Uterus (tissue), 4 donors: ENCODE data around the gene AKAP17A. TPM values are rescaled to one million over a fixed set of nuclear protein-coding genes. Genes with fewer than 3 reads are reported as not detected.
"Not testable (repeated sequence)": the region's sequence is repeated elsewhere in the genome, so short reads cannot be mapped to it uniquely, and the experiment has no call there.

ENCODE experiments used
- DNase-seq, 2 donors: peaks; one replicate each; pipeline ENCODE4 v3.0.0-alpha.2; 2019 to 2020
- H3K27ac ChIP-seq, 2 donors: fragments of 200-600 bp; sonication (generic); 1 replicate in 1 of 2; 2 replicates in 1 of 2; pipeline ENCODE4 v1.5.1; 2016 to 2018
- H3K27me3 ChIP-seq, 2 donors: fragments of 200-600 bp; sonication (generic); one replicate each; pipeline ENCODE4 v1.5.1; 2018 to 2019; ENCODE audit warnings: control low read depth in 1 of 2
- H3K36me3 ChIP-seq, 2 donors: fragments of 200-600 bp; sonication (generic); one replicate each; pipeline ENCODE4 v1.5.1; 2019; ENCODE audit warnings: control low read depth in 1 of 2
- H3K4me1 ChIP-seq, 2 donors: fragments of 200-600 bp; sonication (generic); one replicate each; pipeline ENCODE4 v1.5.1; 2018 to 2019; ENCODE audit warnings: control low read depth in 1 of 2
- H3K4me3 ChIP-seq, 2 donors: fragments of 200-600 bp; sonication (generic); 1 replicate in 1 of 2; 2 replicates in 1 of 2; pipeline ENCODE4 v1.5.1; 2018 to 2019; ENCODE audit warnings: mild to moderate bottlenecking in 1 of 2
- H3K9me3 ChIP-seq, 2 donors: fragments of 200-600 bp; sonication (generic); one replicate each; pipeline ENCODE4 v1.5.1; 2019; ENCODE audit warnings: control low read depth in 1 of 2
- CTCF ChIP-seq, 4 experiments: fragments of 200-600 bp in 2 of 4; fragments of 450-650 bp in 2 of 4; sonication (generic) in 2 of 4; IDR thresholded peaks; one replicate each; pipeline ENCODE4 v1.5.1; 2016 to 2019; ENCODE audit warnings: antibody characterized with exemption in 4 of 4, mild to moderate bottlenecking in 2 of 4, moderate library complexity in 1 of 4
- POLR2A ChIP-seq, 2 donors: fragments of 450-650 bp; IDR thresholded peaks; one replicate each; pipeline ENCODE4 v1.6.1; 2016; ENCODE audit warnings: antibody characterized with exemption in 2 of 2, mild to moderate bottlenecking in 1 of 2, moderate library complexity in 1 of 2
- intact Hi-C: fragments of 100-400 bp; cut with DNase I; formaldehyde crosslinking; loops from one replicate; pipeline ENCODE4 v1.15.1; 2023; ENCODE audit warnings: low total_unique reads
- total RNA-seq, 4 donors: library from RNA; depleted of rRNA in 3 of 4; stranded (reverse); fragments of >200 nt in 3 of 4; gene quantifications; one replicate each; pipeline versions ENCODE4 v1.1.0 to v1.2.4, GENCODE V29; 2014 to 2023
- donor health status: DM: yes; HTN: yes; CAD: no.

The AKAP17A gene
- total RNA-seq, 4 donors from 2014 or later: 21.5 to 52.9 (median 29.6) TPM

GRCh38 chrX:1551959-1552546, 39.4 kb upstream of the AKAP17A start:
- Histone ChIP-seq H3K4me3 (no peak overlapping the region), H3K27ac (no peak overlapping the region), H3K36me3 (no peaks in the 10 kb centered on the region), H3K4me1 (no peaks in the 10 kb centered on the region), H3K27me3 (no peaks in the 10 kb centered on the region), H3K9me3 (no peaks in the 10 kb centered on the region)
- intact Hi-C loops: no loop called here
- DNase-seq: no peak
- TF ChIP-seq CTCF (IDR thresholded peaks at IDR 0.05) (no peak), POLR2A (IDR thresholded peaks at IDR 0.05) (no peak)

- no peaks in the 10 kb centered on the region for H3K36me3 ChIP-seq
- H3K4me1 ChIP-seq: no peaks in the 10 kb centered on the region
- H3K9me3 ChIP-seq: no peaks in the 10 kb centered on the region
- intact Hi-C loops: no loop called here
- H3K27me3 ChIP-seq: no peaks in the 10 kb centered on the region
- TF ChIP-seq POLR2A (IDR thresholded peaks at IDR 0.05) (no peak), CTCF (IDR thresholded peaks at IDR 0.05) (no peak)
- no peak overlapping the region for H3K27ac ChIP-seq
- no peak for DNase-seq
- no peak overlapping the region for H3K4me3 ChIP-seq
These were observed 36.8 kb upstream of the AKAP17A start for GRCh38 chrX:1554469-1555210.

GRCh38 chrX:1555370-1555769, 36.0 kb upstream of the AKAP17A start:
- Histone ChIP-seq H3K27ac (no peak overlapping the region), H3K4me1 (no peaks in the 10 kb centered on the region), H3K36me3 (no peaks in the 10 kb centered on the region), H3K4me3 (no peak overlapping the region), H3K9me3 (no peaks in the 10 kb centered on the region), H3K27me3 (no peaks in the 10 kb centered on the region)
- intact Hi-C loops: no loop called here
- DNase-seq: no peak
- TF ChIP-seq POLR2A (IDR thresholded peaks at IDR 0.05) (no peak), CTCF (IDR thresholded peaks at IDR 0.05) (no peak)

- DNase-seq, H3K27ac ChIP-seq, H3K9me3 ChIP-seq, H3K36me3 ChIP-seq, intact Hi-C loops, H3K27me3 ChIP-seq, H3K4me3 ChIP-seq, H3K4me1 ChIP-seq: not testable (repeated sequence)
These were observed 34.0 kb upstream of the AKAP17A start for GRCh38 chrX:1557442-1557841.

GRCh38 chrX:1558761-1559468, 32.5 kb upstream of the AKAP17A start:
- no peak overlapping the region for H3K27ac ChIP-seq
- H3K36me3 ChIP-seq: no peaks in the 10 kb centered on the region
- no peak for TF ChIP-seq CTCF (IDR thresholded peaks at IDR 0.05)
- TF ChIP-seq POLR2A (IDR thresholded peaks at IDR 0.05): no peak
- no peaks in the 10 kb centered on the region for H3K27me3 ChIP-seq
- H3K4me1 ChIP-seq: no peaks in the 10 kb centered on the region
- intact Hi-C loops: no loop called here
- no peak overlapping the region for H3K4me3 ChIP-seq
- H3K9me3 ChIP-seq: no peaks in the 10 kb centered on the region
- no peak for DNase-seq
